Body of pancreas (tissue), 4 donors: ENCODE results near the gene MAP2K5.

Experiments used
- POLR2A ChIP-seq, 3 donors: fragments of 450-650 bp; IDR thresholded peaks; one replicate each; pipeline ENCODE4 v1.6.1; 2016; ENCODE audit warnings: antibody characterized with exemption in 3 of 3, mild to moderate bottlenecking in 2 of 3
- TF ChIP-seq, protein P1 (sequence below), 7 experiments: fragments of 450-650 bp in 4 of 7; fragments of 200-600 bp in 3 of 7; sonication (generic) in 3 of 7; IDR thresholded peaks; one replicate each; pipeline ENCODE4 v1.5.1; 2016 to 2019; ENCODE audit warnings: antibody characterized with exemption in 7 of 7

DNA sequence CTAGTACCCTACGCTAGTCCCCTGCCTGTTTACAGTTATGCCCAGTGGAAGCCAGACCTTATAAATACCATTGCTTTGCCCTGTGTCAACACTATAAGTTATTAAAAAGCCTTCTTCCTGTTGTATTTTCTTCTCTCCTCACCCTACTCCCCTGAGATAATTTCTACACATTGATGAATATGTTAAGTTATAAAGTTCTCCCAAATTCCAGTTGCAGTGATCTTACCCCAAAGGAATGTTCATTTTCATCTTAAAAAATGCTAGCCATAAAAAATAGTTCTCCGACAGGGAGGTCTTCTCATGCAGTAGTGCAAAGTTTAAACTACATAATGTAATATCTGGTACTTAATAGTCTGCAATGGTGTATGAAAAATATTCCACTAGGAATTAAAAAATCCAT is 58.6 kb downstream of the MAP2K5 start:
- TF ChIP-seq, protein P1, sequence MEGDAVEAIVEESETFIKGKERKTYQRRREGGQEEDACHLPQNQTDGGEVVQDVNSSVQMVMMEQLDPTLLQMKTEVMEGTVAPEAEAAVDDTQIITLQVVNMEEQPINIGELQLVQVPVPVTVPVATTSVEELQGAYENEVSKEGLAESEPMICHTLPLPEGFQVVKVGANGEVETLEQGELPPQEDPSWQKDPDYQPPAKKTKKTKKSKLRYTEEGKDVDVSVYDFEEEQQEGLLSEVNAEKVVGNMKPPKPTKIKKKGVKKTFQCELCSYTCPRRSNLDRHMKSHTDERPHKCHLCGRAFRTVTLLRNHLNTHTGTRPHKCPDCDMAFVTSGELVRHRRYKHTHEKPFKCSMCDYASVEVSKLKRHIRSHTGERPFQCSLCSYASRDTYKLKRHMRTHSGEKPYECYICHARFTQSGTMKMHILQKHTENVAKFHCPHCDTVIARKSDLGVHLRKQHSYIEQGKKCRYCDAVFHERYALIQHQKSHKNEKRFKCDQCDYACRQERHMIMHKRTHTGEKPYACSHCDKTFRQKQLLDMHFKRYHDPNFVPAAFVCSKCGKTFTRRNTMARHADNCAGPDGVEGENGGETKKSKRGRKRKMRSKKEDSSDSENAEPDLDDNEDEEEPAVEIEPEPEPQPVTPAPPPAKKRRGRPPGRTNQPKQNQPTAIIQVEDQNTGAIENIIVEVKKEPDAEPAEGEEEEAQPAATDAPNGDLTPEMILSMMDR (IDR thresholded peaks at IDR 0.05), result no peak
- no peak for TF ChIP-seq POLR2A (IDR thresholded peaks at IDR 0.05)
